OCI-LY7 (cell line): Measurements from ENCODE around the gene CCDC27. TPM values are rescaled to one million over a fixed set of nuclear protein-coding genes. Genes with fewer than 3 reads are reported as not detected.
A peak's percentile ranks its signal among the peaks of the same experiment; 100 is the strongest.

Experiments
- BruUV-seq: library from RNA; stranded (reverse); fragments of 400-500 nt; replicated peaks from 2 replicates; lab custom pipeline; 2021; lab: Mats Ljungman, UMichigan
- CTCF ChIA-PET: fragments of 300-600 bp; sonication (Branson Sonifier 250); formaldehyde crosslinking; loops from one replicate; lab custom pipeline; 2022; ENCODE audit warnings: antibody characterized with exemption; ENCODE audit not compliant: unreplicated experiment; lab: Charles Lee
- POLR2A ChIA-PET: fragments of 300-600 bp; sonication (Branson Sonifier 250); formaldehyde crosslinking; loops from one replicate; lab custom pipeline; 2022; ENCODE audit warnings: antibody characterized with exemption; lab: Charles Lee
- DNase-seq: peaks from one replicate; pipeline ENCODE4 v3.0.0-alpha.2; 2015; ENCODE audit warnings: low spot score
- H2AFZ ChIP-seq: fragments of 200-600 bp; sonication (generic), shearing (Covaris generic); 2 replicates; pipeline ENCODE4 v1.6.1; 2014; ENCODE audit warnings: mild to moderate bottlenecking, antibody characterized with exemption, low read length, moderate library complexity
- H3K27ac ChIP-seq: fragments of 200-600 bp; sonication (generic); 2 replicates; pipeline ENCODE4 v1.5.1; 2014; ENCODE audit warnings: mixed run types, low read depth, mild to moderate bottlenecking, moderate library complexity, low read length, inconsistent platforms; ENCODE audit not compliant: poor library complexity, severe bottlenecking
- H3K36me3 ChIP-seq: fragments of 200-600 bp; sonication (generic); 2 replicates; pipeline ENCODE4 v1.6.1; 2014; ENCODE audit warnings: mild to moderate bottlenecking, antibody characterized with exemption, low read length, moderate library complexity, mixed read lengths; ENCODE audit not compliant: insufficient read depth
- H3K4me1 ChIP-seq: fragments of 200-600 bp; sonication (generic); 2 replicates; pipeline ENCODE4 v1.5.1; 2014; ENCODE audit warnings: mild to moderate bottlenecking, low read length; ENCODE audit not compliant: insufficient read depth, poor library complexity, severe bottlenecking
- H3K4me2 ChIP-seq: fragments of 200-600 bp; sonication (generic); 2 replicates; pipeline ENCODE4 v1.6.1; 2014; ENCODE audit warnings: mild to moderate bottlenecking, low read length
- H3K4me3 ChIP-seq: fragments of 200-600 bp; sonication (generic); 2 replicates; pipeline ENCODE4 v1.5.1; 2014; ENCODE audit warnings: mild to moderate bottlenecking, low read depth, low read length; ENCODE audit not compliant: poor library complexity, severe bottlenecking
- H3K79me2 ChIP-seq: fragments of 200-600 bp; sonication (generic); 2 replicates; pipeline ENCODE4 v1.6.1; 2016; ENCODE audit warnings: low read depth, mild to moderate bottlenecking, low read length, moderate library complexity, mixed read lengths; ENCODE audit not compliant: insufficient read depth
- H3K9me2 ChIP-seq: fragments of 200-600 bp; sonication (generic); 2 replicates; pipeline ENCODE4 v1.6.1; 2016; ENCODE audit warnings: mild to moderate bottlenecking, low read length, mixed read lengths; ENCODE audit not compliant: insufficient read depth
- H3K9me3 ChIP-seq: fragments of 200-600 bp; sonication (generic); 2 replicates; pipeline ENCODE4 v1.6.1; 2014; ENCODE audit warnings: mild to moderate bottlenecking, mixed run types, low read length, mixed read lengths
- H4K20me1 ChIP-seq: fragments of 200-600 bp; sonication (generic); 2 replicates; pipeline ENCODE4 v1.6.1; 2014; ENCODE audit warnings: mild to moderate bottlenecking, antibody characterized with exemption, low read length, moderate library complexity, mixed read lengths; ENCODE audit not compliant: insufficient read depth
- EZH2phosphoT487 ChIP-seq: fragments of 200-600 bp; sonication (generic); IDR thresholded peaks from 2 replicates; pipeline ENCODE4 v1.6.1; 2018; ENCODE audit warnings: low read depth, borderline replicate concordance, mild to moderate bottlenecking, mixed run types, antibody characterized with exemption, low read length, moderate library complexity, mixed read lengths
- intact Hi-C: fragments of 100-400 bp; cut with micrococcal nuclease; formaldehyde crosslinking; loops from one replicate; pipeline ENCODE4 v1.10.0; 2022; ENCODE audit not compliant: unreplicated experiment
- total RNA-seq, 2 experiments: library from RNA; depleted of rRNA in 1 of 2; stranded (reverse); fragments of >200 nt in 1 of 2; shearing (Covaris generic) in 1 of 2; gene quantifications; 2 replicates each; pipeline ENCODE4 v1.2.3, GENCODE V29; 2014 to 2022
- TF ChIP-seq, protein P1 (sequence below): fragments of 200-600 bp; sonication (generic); conservative IDR thresholded peaks from 2 replicates; pipeline ENCODE4 v1.5.1; 2014; ENCODE audit warnings: mild to moderate bottlenecking, antibody characterized with exemption, low read length, moderate library complexity, mixed read lengths

CCDC27 gene
- total RNA-seq, 2 experiments from 2014 or later = not detected

GRCh38 chr1:3717041-3717714 is 35.1 kb upstream of the CCDC27 start:
- H3K4me3 ChIP-seq = no peak overlapping the region
- no peaks in the 10 kb centered on the region for H3K36me3 ChIP-seq
- H3K9me3 ChIP-seq = no peaks in the 10 kb centered on the region
- H2AFZ ChIP-seq = no peak overlapping the region
- no peaks in the 10 kb centered on the region for H4K20me1 ChIP-seq
- POLR2A ChIA-PET = no interaction called here
- DNase-seq = no peak
- CTCF ChIA-PET = interaction anchor here (0.6 kb wide), 3 partner anchors 14 to 103 kb away, joined by 3 to 7 read pairs (median 5); no protein-coding TSS in a partner anchor
- intact Hi-C loops = no loop called here
- TF ChIP-seq, protein P1, sequence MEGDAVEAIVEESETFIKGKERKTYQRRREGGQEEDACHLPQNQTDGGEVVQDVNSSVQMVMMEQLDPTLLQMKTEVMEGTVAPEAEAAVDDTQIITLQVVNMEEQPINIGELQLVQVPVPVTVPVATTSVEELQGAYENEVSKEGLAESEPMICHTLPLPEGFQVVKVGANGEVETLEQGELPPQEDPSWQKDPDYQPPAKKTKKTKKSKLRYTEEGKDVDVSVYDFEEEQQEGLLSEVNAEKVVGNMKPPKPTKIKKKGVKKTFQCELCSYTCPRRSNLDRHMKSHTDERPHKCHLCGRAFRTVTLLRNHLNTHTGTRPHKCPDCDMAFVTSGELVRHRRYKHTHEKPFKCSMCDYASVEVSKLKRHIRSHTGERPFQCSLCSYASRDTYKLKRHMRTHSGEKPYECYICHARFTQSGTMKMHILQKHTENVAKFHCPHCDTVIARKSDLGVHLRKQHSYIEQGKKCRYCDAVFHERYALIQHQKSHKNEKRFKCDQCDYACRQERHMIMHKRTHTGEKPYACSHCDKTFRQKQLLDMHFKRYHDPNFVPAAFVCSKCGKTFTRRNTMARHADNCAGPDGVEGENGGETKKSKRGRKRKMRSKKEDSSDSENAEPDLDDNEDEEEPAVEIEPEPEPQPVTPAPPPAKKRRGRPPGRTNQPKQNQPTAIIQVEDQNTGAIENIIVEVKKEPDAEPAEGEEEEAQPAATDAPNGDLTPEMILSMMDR = no peak
- TF ChIP-seq EZH2phosphoT487 = no peak
- peaks cover 24% of the 10 kb centered on the region for H3K4me1 ChIP-seq
- no peak overlapping the region for H3K4me2 ChIP-seq
- BruUV-seq = no TSS peak
- H3K27ac ChIP-seq = no peak overlapping the region
- H3K79me2 ChIP-seq = no peaks in the 10 kb centered on the region
- H3K9me2 ChIP-seq = no peaks in the 10 kb centered on the region

GRCh38 chr1:3717715-3718601 is 34.3 kb upstream of the CCDC27 start:
- Histone ChIP-seq H3K27ac (no peak overlapping the region), H2AFZ (no peak overlapping the region), H3K4me1 (peaks cover 24% of the 10 kb centered on the region), H3K79me2 (no peaks in the 10 kb centered on the region), H3K4me3 (no peak overlapping the region), H3K36me3 (no peaks in the 10 kb centered on the region), H3K9me2 (no peaks in the 10 kb centered on the region), H3K4me2 (peak overlapping the region; percentile 58; the same call in 1 of the 2 replicates), H4K20me1 (no peaks in the 10 kb centered on the region), H3K9me3 (no peaks in the 10 kb centered on the region)
- no TSS peak for BruUV-seq
- ChIA-PET POLR2A (no interaction called here), CTCF (interaction anchor here (0.6 kb wide), 4 partner anchors 15 to 104 kb away, joined by 3 to 7 read pairs (median 4); no protein-coding TSS in a partner anchor)
- intact Hi-C loops = loop anchor here (2.0 kb wide), 1 partner anchor 51 kb away; no protein-coding TSS in a partner anchor
- peak; percentile 25 for DNase-seq
- no peak for TF ChIP-seq EZH2phosphoT487
- TF ChIP-seq, protein P1 = no peak
